Heart left ventricle (tissue), 16 donors: Measurements from ENCODE around the gene MACROH2A1. TPM values are rescaled to one million over a fixed set of nuclear protein-coding genes. Genes with fewer than 3 reads are reported as not detected.

ENCODE experiments used
- ATAC-seq, 4 donors: fragments of 200-7000 bp; cut with Tn5 transposase; one replicate each; pipeline ENCODE4 v1.9.1; 2020 to 2022; ENCODE audit warnings: moderate library complexity in 4 of 4, mild to moderate bottlenecking in 3 of 4, moderate number of reproducible peaks in 1 of 4
- DNase-seq, 5 donors: peaks; one replicate each; pipeline ENCODE4 v3.0.0-alpha.2; 2020
- H3K27ac ChIP-seq, 12 donors: fragments of 200-600 bp; sonication (generic) in 4 of 12; one replicate each; pipeline versions ENCODE4 v1.5.0 to v1.8.0; 2016 to 2022; ENCODE audit warnings: mild to moderate bottlenecking in 2 of 12
- H3K27me3 ChIP-seq, 9 donors: fragments of 200-600 bp; sonication (generic) in 2 of 9; one replicate each; pipeline versions ENCODE4 v1.5.1 to v1.8.0; 2016 to 2022; ENCODE audit warnings: mild to moderate bottlenecking in 3 of 9
- H3K36me3 ChIP-seq, 9 donors: fragments of 200-600 bp; sonication (generic) in 2 of 9; one replicate each; pipeline versions ENCODE4 v1.5.0 to v1.8.0; 2018 to 2022; ENCODE audit warnings: mild to moderate bottlenecking in 2 of 9
- H3K4me1 ChIP-seq, 12 donors: fragments of 200-600 bp; sonication (generic) in 4 of 12; one replicate each; pipeline versions ENCODE4 v1.5.0 to v1.8.0; 2016 to 2022; ENCODE audit warnings: mild to moderate bottlenecking in 3 of 12
- H3K4me3 ChIP-seq, 12 donors: fragments of 200-600 bp; sonication (generic) in 4 of 12; one replicate each; pipeline versions ENCODE4 v1.5.0 to v1.8.0; 2017 to 2022; ENCODE audit warnings: mild to moderate bottlenecking in 9 of 12, moderate library complexity in 4 of 12
- H3K9me3 ChIP-seq, 12 donors: fragments of 200-600 bp; sonication (generic) in 4 of 12; one replicate each; pipeline versions ENCODE4 v1.5.0 to v1.8.0; 2016 to 2022; ENCODE audit warnings: mild to moderate bottlenecking in 1 of 12
- CTCF ChIP-seq, 12 donors: fragments of 200-600 bp; sonication (generic) in 4 of 12; IDR thresholded peaks; one replicate each; pipeline versions ENCODE4 v1.5.0 to v1.8.0; 2018 to 2022; ENCODE audit warnings: antibody characterized with exemption in 12 of 12, mild to moderate bottlenecking in 5 of 12
- POLR2A ChIP-seq, 2 donors: fragments of 450-650 bp; IDR thresholded peaks; one replicate each; pipeline ENCODE4 v1.6.1; 2017; ENCODE audit warnings: antibody characterized with exemption in 2 of 2, mild to moderate bottlenecking in 2 of 2, moderate library complexity in 2 of 2
- WGBS, 4 donors: extraction: QIAGEN DNeasy Blood & Tissue Kit in 2 of 4; methylation state at CpG; one replicate each; pipeline versions ENCODE4 v1.1.5 to v1.1.7; 2013 to 2018; 5-methylcytosine and 5-hydroxymethylcytosine counted together
- intact Hi-C, 10 donors: fragments of 100-400 bp; cut with DNase I; formaldehyde crosslinking; loops; one replicate each; pipeline versions ENCODE4 v1.11.1 to v1.14.2; 2022
- polyA plus RNA-seq, 2 donors: library from polyadenylated mRNA; stranded (reverse); fragments of 200-250 nt; gene quantifications; one replicate each; pipeline ENCODE4 v1.2.3, GENCODE V29; 2013
- total RNA-seq, 9 donors: library from RNA; depleted of rRNA in 2 of 9; stranded (reverse); fragments of >200 nt in 2 of 9; fragmentation: NEBNext Ultra II Directional in 3 of 9; extraction: Animal tissue kit (Norgen Biotek cat#: 25700) in 3 of 9; gene quantifications; one replicate each; pipeline versions ENCODE4 v1.1.0 to v1.2.4, GENCODE V29; 2016 to 2023
- donor health status: ischemic (EF 13 %, LVEDD 7.1; RV severe dilation, severe dysfunction).
- donor health status: healthy with polysubstance abuse.
- donor health status: DM: no; HTN: yes; CAD: no.
- donor health status: DM: no; HTN: no; CAD: no.
- donor health status: ischemic (EF 25% LVEDD 6.9; RV normal size, moderate dysfunction).
- donor health status: ischemic (EF 25% LVEDD 5.7; RV mildly dilated, moderate dysfunction).
- donor health status: healthy.
- donor health status: DM: yes; HTN: yes; CAD: no.
- donor health status: ischemic (EF 35%, LVEDD 5.7; RV mildly dilated, moderate dysfunction).
- donor health status: nonischemic (EF 11% LVEDD 7.7; RV severe dilation, severe dysfunction).
- donor health status: DM: yes; HTN: yes; CAD: no.
- donor health status: PGD.
- donor health status: ischemic (EF 29% LVEDD 5.4; RV normal size, mild dysfunction).
- donor health status: nonischemic (EF 23%, LVEDD 6.1; RV moderate dilation, normal function).

The MACROH2A1 gene
- total and polyA plus RNA-seq, 11 donors, result 86.5 to 170 (median 112) TPM

GRCh38 chr5:135308752-135309151, 90.3 kb downstream of the MACROH2A1 start:
- DNase-seq, result no peak
- TF ChIP-seq POLR2A (IDR thresholded peaks at IDR 0.05) (no peak), CTCF (IDR thresholded peaks at IDR 0.05) (no peak)
- Histone ChIP-seq H3K4me1 (no peaks in the 10 kb centered on the region), H3K4me3 (no peak overlapping the region), H3K27me3 (peaks cover 0 to 15% (median 0%) of the 10 kb centered on the region in 9 donors), H3K9me3 (no peaks in the 10 kb centered on the region), H3K36me3 (no peaks in the 10 kb centered on the region), H3K27ac (no peak overlapping the region)
- no peak for ATAC-seq
- 58 to 76% (median 67%) methylated on average over 5 of the region's 5 CpGs for WGBS, 4 donors
- intact Hi-C loops, result no loop called here

- Histone ChIP-seq H3K36me3 (no peaks in the 10 kb centered on the region), H3K27ac (no peak overlapping the region), H3K4me1 (no peaks in the 10 kb centered on the region), H3K27me3 (peaks cover 0 to 15% (median 0%) of the 10 kb centered on the region in 9 donors), H3K9me3 (no peaks in the 10 kb centered on the region), H3K4me3 (no peak overlapping the region)
- WGBS, 4 donors, result 87 to 93% (median 88%) methylated on average over 7 of the region's 7 CpGs
- ATAC-seq (no peak), DNase-seq (no peak)
- intact Hi-C loops, result no loop called here
- no peak for TF ChIP-seq CTCF (IDR thresholded peaks at IDR 0.05)
- TF ChIP-seq POLR2A (IDR thresholded peaks at IDR 0.05), result no peak
Observed at GRCh38 chr5:135308245-135308644, 90.8 kb downstream of the MACROH2A1 start.

- no peak for TF ChIP-seq POLR2A (IDR thresholded peaks at IDR 0.05)
- no peak for TF ChIP-seq CTCF (IDR thresholded peaks at IDR 0.05)
- intact Hi-C loops, result no loop called here
- Histone ChIP-seq H3K27me3 (peaks cover 0 to 15% (median 0%) of the 10 kb centered on the region in 9 donors), H3K36me3 (no peaks in the 10 kb centered on the region), H3K27ac (no peak overlapping the region), H3K9me3 (no peaks in the 10 kb centered on the region), H3K4me3 (no peak overlapping the region), H3K4me1 (no peaks in the 10 kb centered on the region)
- DNase-seq (no peak), ATAC-seq (no peak)
- 65 to 71% (median 69%) methylated on average over 22 to 23 of the region's 23 CpGs for WGBS, 4 donors
Observed at GRCh38 chr5:135307143-135307903, 91.7 kb downstream of the MACROH2A1 start.

GRCh38 chr5:135306557-135306956, 92.5 kb downstream of the MACROH2A1 start:
- H3K4me3 ChIP-seq, result no peak overlapping the region
- H3K27me3 ChIP-seq, result peaks cover 0 to 15% (median 0%) of the 10 kb centered on the region in 9 donors
- ATAC-seq (no peak), DNase-seq (no peak)
- H3K36me3 ChIP-seq, result no peaks in the 10 kb centered on the region
- WGBS, 4 donors, result 86 to 94% (median 92%) methylated on average over 9 of the region's 9 CpGs
- intact Hi-C loops, result no loop called here
- no peaks in the 10 kb centered on the region for H3K4me1 ChIP-seq
- H3K27ac ChIP-seq, result no peak overlapping the region
- H3K9me3 ChIP-seq, result no peaks in the 10 kb centered on the region
- no peak for TF ChIP-seq POLR2A (IDR thresholded peaks at IDR 0.05)
- TF ChIP-seq CTCF (IDR thresholded peaks at IDR 0.05), result no peak
